GM13976 (cell line): ENCODE measurements around the gene PEPD.
"Not testable (repeated sequence)": the region's sequence is repeated elsewhere in the genome, so short reads cannot be mapped to it uniquely, and the experiment has no call there.

Source experiments
- DNase-seq: peaks from one replicate; pipeline ENCODE4 v3.0.0; 2012; ENCODE audit warnings: low spot score
- in situ Hi-C: fragments of 300-500 bp; cut with MboI; formaldehyde crosslinking; loops from one replicate; pipeline ENCODE4 v1.12.0; 2022; ENCODE audit warnings: low sequenced_read_pairs, mixed read lengths, inconsistent platforms; ENCODE audit not compliant: unreplicated experiment
- TF ChIP-seq, protein P1 (sequence below): IDR thresholded peaks from 2 replicates; pipeline ENCODE4 v1.5.1; 2012; ENCODE audit warnings: borderline replicate concordance, mild to moderate bottlenecking; ENCODE audit not compliant: insufficient read depth; ENCODE audit errors: extremely low read depth, missing control alignments, control extremely low read depth

Gene PEPD

DNA sequence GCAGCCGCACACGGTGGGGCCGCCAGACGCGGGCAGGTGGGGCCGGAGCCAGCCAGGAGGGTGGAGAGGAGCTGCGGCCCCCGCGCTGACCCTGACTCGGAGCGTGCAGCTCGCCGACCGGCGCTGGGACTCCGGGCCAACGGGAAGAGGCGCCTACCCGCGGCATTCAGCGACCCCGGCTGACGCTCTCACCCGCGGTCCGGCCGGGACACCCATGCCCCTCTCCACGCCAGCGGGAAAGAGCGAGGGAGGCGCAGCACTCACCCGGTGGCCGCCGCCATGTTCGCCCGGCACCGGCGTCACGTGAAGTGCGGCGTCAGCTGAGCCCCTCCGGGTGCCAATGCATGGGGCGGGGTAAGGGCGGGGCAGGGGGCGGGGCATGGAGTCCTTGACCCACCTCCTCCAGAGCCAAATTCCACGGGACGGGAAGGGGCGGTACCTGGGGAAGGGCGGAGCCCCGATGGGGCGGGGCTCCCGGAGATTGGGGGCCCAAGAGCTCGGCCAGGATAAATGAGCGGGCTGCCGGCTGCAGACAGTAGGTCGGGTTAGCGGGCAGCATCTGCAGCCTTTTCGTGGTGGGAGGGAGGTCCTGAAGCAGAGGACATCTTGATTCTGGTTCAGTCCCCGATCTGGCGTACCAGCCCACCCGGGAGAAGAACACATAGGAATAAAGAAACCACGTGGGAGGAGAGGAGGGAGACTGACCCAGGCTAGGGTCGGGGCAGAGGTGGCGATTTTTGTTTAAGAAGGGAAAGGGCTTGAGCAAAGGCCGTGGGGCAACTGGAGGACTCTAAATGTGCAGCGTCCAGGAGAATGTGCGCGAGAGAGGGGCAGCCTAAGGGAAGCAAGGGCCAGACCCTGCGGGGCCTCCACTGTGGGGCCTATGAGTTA, at the start of gene PEPD:
Gene PEPD (minus strand): TSS at position 312 of the 891 bp plus-strand sequence. CDS start 31 bp downstream, at position 281.
- DNase-seq, result peak; percentile 100
- in situ Hi-C loops, result no loop called here
- TF ChIP-seq, protein P1, sequence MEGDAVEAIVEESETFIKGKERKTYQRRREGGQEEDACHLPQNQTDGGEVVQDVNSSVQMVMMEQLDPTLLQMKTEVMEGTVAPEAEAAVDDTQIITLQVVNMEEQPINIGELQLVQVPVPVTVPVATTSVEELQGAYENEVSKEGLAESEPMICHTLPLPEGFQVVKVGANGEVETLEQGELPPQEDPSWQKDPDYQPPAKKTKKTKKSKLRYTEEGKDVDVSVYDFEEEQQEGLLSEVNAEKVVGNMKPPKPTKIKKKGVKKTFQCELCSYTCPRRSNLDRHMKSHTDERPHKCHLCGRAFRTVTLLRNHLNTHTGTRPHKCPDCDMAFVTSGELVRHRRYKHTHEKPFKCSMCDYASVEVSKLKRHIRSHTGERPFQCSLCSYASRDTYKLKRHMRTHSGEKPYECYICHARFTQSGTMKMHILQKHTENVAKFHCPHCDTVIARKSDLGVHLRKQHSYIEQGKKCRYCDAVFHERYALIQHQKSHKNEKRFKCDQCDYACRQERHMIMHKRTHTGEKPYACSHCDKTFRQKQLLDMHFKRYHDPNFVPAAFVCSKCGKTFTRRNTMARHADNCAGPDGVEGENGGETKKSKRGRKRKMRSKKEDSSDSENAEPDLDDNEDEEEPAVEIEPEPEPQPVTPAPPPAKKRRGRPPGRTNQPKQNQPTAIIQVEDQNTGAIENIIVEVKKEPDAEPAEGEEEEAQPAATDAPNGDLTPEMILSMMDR, result no peak

DNA sequence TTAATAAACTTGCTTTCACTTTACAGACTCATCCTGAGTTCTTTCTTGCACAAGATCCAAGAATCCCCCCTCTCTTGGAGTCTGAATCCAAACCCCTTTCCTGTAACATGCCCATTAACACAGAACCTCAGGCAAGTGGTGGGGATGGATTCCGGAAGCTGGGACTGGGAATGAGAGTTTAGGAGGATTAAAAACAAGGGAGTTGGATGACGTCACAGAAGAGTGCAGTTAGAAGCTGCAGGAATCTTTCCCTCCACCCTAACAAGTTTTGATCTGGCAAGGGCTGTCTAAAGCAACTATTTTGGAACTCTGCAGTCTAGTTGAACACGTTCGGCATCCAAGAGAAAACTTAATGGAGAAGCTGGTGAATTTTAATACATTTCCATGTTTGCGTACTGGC, 48.2 kb upstream of the PEPD start:
- TF ChIP-seq, protein P1, result no peak
- in situ Hi-C loops, result no loop called here

DNA sequence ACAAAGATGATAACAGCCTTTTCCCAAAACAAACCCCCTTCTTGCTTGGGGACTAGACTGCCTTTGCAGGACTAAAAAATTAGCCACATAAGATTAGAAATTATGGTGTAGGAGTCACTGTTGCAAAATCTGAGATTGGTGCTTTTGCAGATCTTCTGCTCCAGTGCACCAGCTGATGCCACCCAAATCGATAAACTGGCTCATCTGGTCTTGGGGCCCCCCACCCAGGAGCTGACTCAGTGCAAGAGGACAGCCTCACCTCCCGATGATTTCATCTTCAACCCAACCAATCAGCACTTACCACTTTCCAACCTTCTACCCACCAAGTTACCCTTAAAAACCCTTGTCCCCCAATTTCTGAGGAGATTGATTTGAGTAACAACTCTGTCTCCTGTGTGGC, 47.1 kb upstream of the PEPD start:
- TF ChIP-seq, protein P1, result no peak
- in situ Hi-C loops, result no loop called here

More for the DNA sequence above, 48.2 kb upstream of the PEPD start:
- DNase-seq, result no peak

DNA sequence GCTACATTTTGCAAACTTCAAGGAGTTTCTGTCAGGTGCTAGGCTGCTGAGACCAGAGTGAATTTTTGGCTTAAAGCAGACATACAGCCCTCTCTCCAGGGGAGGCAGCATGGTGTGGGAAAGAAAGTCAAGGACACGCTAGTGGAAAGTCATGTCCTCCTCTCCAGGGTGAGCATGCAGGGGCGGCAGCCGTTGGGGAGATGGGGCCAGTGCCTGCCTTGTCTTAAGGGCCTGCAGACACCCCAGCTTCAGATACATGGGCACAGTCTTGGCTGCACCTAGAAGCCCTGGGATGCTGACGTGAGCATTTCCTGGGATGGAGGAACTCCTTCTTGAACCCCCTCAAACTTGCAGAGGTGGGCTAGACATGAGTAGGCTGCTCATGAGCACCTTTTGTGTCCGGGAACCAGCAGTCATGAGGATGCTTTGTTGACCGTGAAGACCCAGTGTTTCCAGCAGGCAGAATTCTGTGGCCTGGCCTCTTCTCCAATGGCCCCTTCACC, 43.3 kb upstream of the PEPD start:
- in situ Hi-C loops, result no loop called here
- TF ChIP-seq, protein P1, result no peak
- no peak for DNase-seq

More for the DNA sequence above, 47.1 kb upstream of the PEPD start:
- DNase-seq, result no peak

DNA sequence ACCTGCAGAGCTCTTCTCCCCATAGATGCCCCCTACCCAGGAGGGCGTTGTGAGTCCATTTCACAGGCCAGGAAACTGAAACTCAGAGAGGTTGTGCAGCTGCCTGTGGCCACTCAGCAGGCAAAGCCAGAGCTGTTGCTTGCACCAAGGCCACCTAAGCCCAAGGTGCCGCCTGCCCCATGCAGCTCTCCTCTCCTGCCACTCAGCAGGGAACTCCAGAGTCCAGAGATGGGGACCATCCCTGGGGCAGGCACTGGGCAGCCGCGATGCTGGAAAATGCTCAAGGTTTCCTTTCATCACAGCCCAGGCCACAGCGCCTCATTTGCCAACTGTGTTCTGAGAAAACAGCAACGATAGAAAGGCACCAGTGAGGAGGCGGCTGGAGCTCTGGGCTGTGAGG, 41.0 kb upstream of the PEPD start:
- in situ Hi-C loops, result no loop called here
- TF ChIP-seq, protein P1, result no peak
- no peak for DNase-seq

DNA sequence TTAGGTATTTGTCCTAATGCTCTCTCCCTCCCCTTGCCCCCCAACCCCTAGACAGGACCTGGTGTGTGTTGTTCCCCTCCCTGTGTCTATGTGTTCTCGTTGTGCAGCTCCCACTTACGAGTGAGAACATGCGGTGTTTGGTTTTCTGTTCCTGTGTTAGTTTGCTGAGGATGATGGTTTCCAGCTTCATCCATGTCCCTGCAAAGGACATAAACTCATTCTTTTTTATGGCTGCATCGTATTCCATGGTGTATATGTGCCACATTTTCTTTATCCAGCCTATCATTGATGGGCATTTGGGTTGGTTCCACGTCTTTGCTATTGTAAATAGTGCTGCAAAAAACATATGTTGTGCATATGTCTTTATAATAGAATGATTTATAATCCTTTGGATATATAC, 40.1 kb upstream of the PEPD start:
- in situ Hi-C loops, result not testable (repeated sequence)

DNA sequence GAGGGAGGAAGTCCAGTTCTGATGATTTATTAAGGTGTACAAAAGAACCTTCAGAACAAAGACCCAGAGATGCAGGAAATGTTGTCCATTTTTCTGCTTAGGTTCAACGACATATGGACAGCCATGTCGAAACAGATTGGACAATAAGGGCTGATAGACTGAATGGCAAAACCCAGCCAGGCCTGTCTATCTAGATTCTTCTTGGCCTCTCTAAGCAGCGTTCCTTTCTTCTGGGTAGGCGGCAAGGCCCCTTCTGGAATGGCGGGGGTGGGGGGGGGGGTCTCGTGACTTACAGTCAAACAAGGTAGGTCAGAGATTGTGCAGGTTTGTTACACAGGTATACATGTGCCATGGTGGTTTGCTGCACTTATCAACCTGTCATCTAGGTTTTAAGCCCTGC, 39.7 kb upstream of the PEPD start:
- TF ChIP-seq, protein P1, result no peak
- no peak for DNase-seq
- in situ Hi-C loops, result no loop called here

More for the DNA sequence above, 40.1 kb upstream of the PEPD start:
- DNase-seq, result not testable (repeated sequence)
